Measurements from ENCODE around the gene CEACAM20. TPM values are rescaled to one million over a fixed set of nuclear protein-coding genes. Genes with fewer than 3 reads are reported as not detected.

Gene CEACAM20
- total RNA-seq (2016; rRNA removed; fragmentation: Illumina TruSeq; extraction: Trizol) = not detected in 2 replicates
- total RNA-seq (2016; cell fraction: cytosol; rRNA removed; fragmentation: Illumina TruSeq; extraction: Trizol; ENCODE audit: low read depth) = not detected in 2 replicates
- total RNA-seq (2016; cell fraction: insoluble cytoplasmic fraction; rRNA removed; fragmentation: Illumina TruSeq; extraction: Trizol) = not detected in 2 replicates
- not detected in 2 replicates for total RNA-seq (2016; cell fraction: membrane; rRNA removed; fragmentation: Illumina TruSeq; extraction: Trizol)
- not detected in 2 replicates for total RNA-seq (2016; cell fraction: nucleus; rRNA removed; fragmentation: Illumina TruSeq; extraction: Trizol)
- 0.04 and 0.12 TPM in 2 replicates for polyA plus RNA-seq (2011; rRNA removed)
- polyA plus RNA-seq (2011; cell fraction: cytosol; rRNA removed) = not detected in 2 replicates
- 0.19 TPM in 1 of 2 replicates, not detected in the other for polyA plus RNA-seq (2011; cell fraction: nucleus; rRNA removed)
- not detected in 2 replicates for polyA plus RNA-seq (2012)
- not detected in 2 replicates for polyA plus RNA-seq (2016; cell fraction: cytosol; fragmentation: Illumina TruSeq; extraction: Trizol; ENCODE audit: low read depth)
- not detected in 2 replicates for polyA plus RNA-seq (2016; cell fraction: insoluble cytoplasmic fraction; fragmentation: Illumina TruSeq; extraction: Trizol; ENCODE audit: low read depth)
- polyA plus RNA-seq (2016; cell fraction: membrane; fragmentation: Illumina TruSeq; extraction: Trizol; ENCODE audit: low read depth) = not detected in 2 replicates
- not detected in 2 replicates for polyA plus RNA-seq (2016; cell fraction: nucleus; fragmentation: Illumina TruSeq; extraction: Trizol; ENCODE audit: insufficient read depth, low read depth)
- 0.16 TPM in 1 of 2 replicates, not detected in the other for polyA minus RNA-seq (2011; rRNA and poly(A)+ RNA removed; ENCODE audit: low replicate concordance)
- not detected in 2 replicates for polyA minus RNA-seq (2011; cell fraction: cytosol; rRNA and poly(A)+ RNA removed)
- 0.37 TPM in 1 of 2 replicates, not detected in the other for polyA minus RNA-seq (2011; cell fraction: nucleus; rRNA and poly(A)+ RNA removed)
- percentile 7 among the genes with signal in this experiment for Bru-seq, nascent RNA
- BruChase-seq, experiment 1, labeled RNA remaining after a 6-hour chase = percentile 4 among the genes with signal in this experiment
- percentile 16 among the genes with signal in this experiment for BruChase-seq, experiment 2, labeled RNA remaining after a 2-hour chase
- long read RNA-seq, experiment 1 = 0 reads
- long read RNA-seq, experiment 2 = 0 reads

- intact Hi-C loops (cut with micrococcal nuclease; ENCODE audit: unreplicated experiment) (no loop called here), in situ Hi-C loops (cut with HindIII; ENCODE audit: extremely low pct_ligation_motif_present, low pct_unique_long_range_greater_than_20kb) (no loop called here)
- FAIRE-seq (no peak), DNase-seq (ENCODE audit: low spot score) (no peak), ATAC-seq (peak; percentile 38; the same call in 2 of the 3 replicates)
- BruUV-seq (replicated peaks) = no TSS peak
- Histone ChIP-seq H3K9me3 (ENCODE audit: low read length) (no peaks in the 10 kb centered on the region), H3K27ac (ENCODE audit: extremely low read length, insufficient read depth, low read length) (no peak within 1 kb of the TSS), H3K4me3 (replicated peaks in 1 of 3; ENCODE audit: insufficient read depth in 1 of 3, low read depth in 2 of 3, low read length in 3 of 3) (peak within 1 kb of the TSS in 1 of 3 experiments; percentile 33; a peak in 1 of 6 replicates), H2AFZ (ENCODE audit: low read length) (no peak within 1 kb of the TSS), H3K27me3 (ENCODE audit: control insufficient read depth in 1 of 2, insufficient read depth in 2 of 2, low read length in 2 of 2) (peaks cover 0 to 4% of the 10 kb centered on the region in 2 experiments; a peak in 1 of 5 replicates), H3K36me3 (replicated peaks in 1 of 2; ENCODE audit: control insufficient read depth in 1 of 2, insufficient read depth in 2 of 2, low read length in 2 of 2) (no peaks in the 10 kb centered on the region), H3K79me2 (ENCODE audit: insufficient read depth, low read length) (no peaks in the 10 kb centered on the region), H3K4me1 (ENCODE audit: insufficient read depth, low read length) (peaks cover 13% of the 10 kb centered on the region), H3K4me2 (ENCODE audit: low read depth, low read length) (peak within 1 kb of the TSS; percentile 53), H4K20me1 (ENCODE audit: insufficient read depth, low read length) (no peaks in the 10 kb centered on the region), H3K9ac (ENCODE audit: insufficient read depth, low read depth, low read length) (no peak within 1 kb of the TSS)
- WGBS (ENCODE audit: low lambda C conversion rate) = 11% methylated on average over 9 of the region's 9 CpGs
- no peak for TF ChIP-seq ZNF512B (CRISPR knock-in tag; IDR thresholded peaks at IDR 0.05; ENCODE audit: borderline replicate concordance)
- no peak for TF ChIP-seq ZMAT3 (CRISPR knock-in tag; conservative IDR thresholded peaks at IDR 0.05)
- peak; percentile 45; the same call in 1 of the 2 replicates for TF ChIP-seq HNF4A (CRISPR knock-in tag; IDR thresholded peaks at IDR 0.05)
- no peak for TF ChIP-seq FOXO1 (CRISPR knock-in tag; IDR thresholded peaks at IDR 0.05)
- TF ChIP-seq DDIT3 (CRISPR knock-in tag; IDR thresholded peaks at IDR 0.05) = no peak
- CTCF ChIA-PET (ENCODE audit: low intra/inter-chr PET ratio, low total read pairs) = no interaction called here
- POLR2A ChIA-PET = no interaction called here
Observed at GRCh38 chr19:44529536-44529935, at the start of gene CEACAM20. Gene CEACAM20, minus strand, starts transcription at chr19:44529675. Its CDS starts 166 bp downstream, at chr19:44529509.

All from HepG2 (cell line).